Measurements from ENCODE around the gene ZNF609. TPM values are rescaled to one million over a fixed set of nuclear protein-coding genes. Genes with fewer than 3 reads are reported as not detected.
A peak's percentile ranks its signal among the peaks of the same experiment; 100 is the strongest.

Gene ZNF609
- total and polyA plus RNA-seq, 11 donors, result 5.8 to 24.5 (median 15.3) TPM

GRCh38 chr15:64527263-64527984, 67.0 kb downstream of the ZNF609 start:
- 74 to 78% (median 75%) methylated on average over 4 of the region's 4 CpGs for WGBS, 4 donors
- Histone ChIP-seq H3K4me1 (peaks cover 0 to 17% (median 4%) of the 10 kb centered on the region in 12 donors), H3K36me3 (no peaks in the 10 kb centered on the region), H3K27ac (no peak overlapping the region), H3K9me3 (no peaks in the 10 kb centered on the region), H3K27me3 (no peaks in the 10 kb centered on the region), H3K4me3 (no peak overlapping the region)
- TF ChIP-seq CTCF (IDR thresholded peaks at IDR 0.05) (no peak), POLR2A (IDR thresholded peaks at IDR 0.05) (no peak)
- intact Hi-C loops (cut with DNase I), result loop anchor here in 1 of 10 donors (1.0 kb wide), 1 partner anchor 11 kb away; no protein-coding TSS in a partner anchor
- ATAC-seq, result peak in 1 of 4 donors; percentile 53
- no peak for DNase-seq

- TF ChIP-seq POLR2A (IDR thresholded peaks at IDR 0.05), result no peak
- no peak for TF ChIP-seq CTCF (IDR thresholded peaks at IDR 0.05)
- Histone ChIP-seq H3K4me1 (peaks cover 0 to 12% (median 2%) of the 10 kb centered on the region in 12 donors), H3K27ac (no peak overlapping the region), H3K9me3 (no peaks in the 10 kb centered on the region), H3K36me3 (peaks cover 0 to 1% (median 0%) of the 10 kb centered on the region in 9 donors), H3K27me3 (no peaks in the 10 kb centered on the region), H3K4me3 (no peak overlapping the region)
- 88 to 93% (median 90%) methylated on average over 8 to 10 of the region's 10 CpGs for WGBS, 4 donors
- no peak for DNase-seq
- peak in 1 of 4 donors; percentile 63 for ATAC-seq
- intact Hi-C loops (cut with DNase I), result no loop called here
Measured at GRCh38 chr15:64528871-64529270, 68.5 kb downstream of the ZNF609 start.

DNA sequence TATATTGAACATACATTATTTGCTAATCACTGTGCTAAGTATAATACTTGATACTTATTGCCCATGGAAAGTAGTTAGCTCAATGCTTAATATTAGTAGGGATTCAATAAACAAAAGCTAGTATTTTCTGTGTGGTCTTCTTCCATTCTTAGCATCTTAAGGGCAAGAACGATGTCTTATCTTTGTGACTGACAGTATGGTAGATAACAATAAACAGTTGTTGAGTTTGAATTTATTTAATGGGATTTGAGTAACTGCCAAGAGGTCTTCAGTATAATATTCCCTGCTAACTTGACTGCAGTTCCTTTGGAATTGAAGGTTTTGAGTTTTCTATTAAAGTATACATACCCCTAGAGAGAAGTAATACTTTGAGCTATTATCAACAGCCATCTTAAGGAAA, 70.1 kb downstream of the ZNF609 start:
- ATAC-seq, result no peak
- TF ChIP-seq CTCF (IDR thresholded peaks at IDR 0.05) (no peak), POLR2A (IDR thresholded peaks at IDR 0.05) (no peak)
- no peaks in the 10 kb centered on the region for H3K27me3 ChIP-seq
- H3K9me3 ChIP-seq, result no peaks in the 10 kb centered on the region
- DNase-seq, result no peak
- H3K4me1 ChIP-seq, result peaks cover 0 to 16% (median 2%) of the 10 kb centered on the region in 12 donors
- WGBS, 4 donors, result 19 to 47% (median 36%) methylated on average over 1 of the region's 1 CpG
- intact Hi-C loops (cut with DNase I), result no loop called here
- no peak overlapping the region for H3K4me3 ChIP-seq
- H3K36me3 ChIP-seq, result peaks cover 0 to 4% (median 0%) of the 10 kb centered on the region in 9 donors
- no peak overlapping the region for H3K27ac ChIP-seq

DNA sequence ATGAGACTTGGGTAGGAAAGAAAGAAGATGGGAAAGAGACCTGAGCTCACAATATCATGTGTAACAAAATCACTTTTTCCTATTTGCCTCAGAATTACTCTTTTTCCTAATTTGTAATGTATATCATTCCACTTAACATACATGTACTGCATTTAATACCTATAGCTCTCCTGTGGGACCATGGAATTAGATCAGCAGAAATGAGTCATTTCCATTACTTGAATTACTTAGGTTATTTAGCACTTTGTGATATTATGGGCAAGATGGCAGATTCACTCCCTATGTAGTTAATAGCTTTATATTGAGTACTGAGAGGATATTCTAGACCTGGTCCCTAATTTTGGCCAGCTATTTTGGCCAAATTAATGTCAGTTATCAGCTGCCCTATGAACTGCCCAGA, 70.5 kb downstream of the ZNF609 start:
- no peak for ATAC-seq
- intact Hi-C loops (cut with DNase I), result no loop called here
- peaks cover 0 to 21% (median 4%) of the 10 kb centered on the region in 12 donors for H3K4me1 ChIP-seq
- TF ChIP-seq POLR2A (IDR thresholded peaks at IDR 0.05) (no peak), CTCF (IDR thresholded peaks at IDR 0.05) (no peak)
- H3K4me3 ChIP-seq, result no peak overlapping the region
- no peaks in the 10 kb centered on the region for H3K27me3 ChIP-seq
- no peaks in the 10 kb centered on the region for H3K9me3 ChIP-seq
- H3K36me3 ChIP-seq, result peaks cover 0 to 4% (median 0%) of the 10 kb centered on the region in 9 donors
- no peak for DNase-seq
- H3K27ac ChIP-seq, result no peak overlapping the region
